WERI-Rb-1 (cell line): ENCODE data around the gene PHF12.

Experiments
- DNase-seq: peaks from one replicate; pipeline ENCODE4 v3.0.0-alpha.2; 2020
- H3K27ac ChIP-seq: fragments of 250-450 bp; sonication (Bioruptor Pico); 2 replicates; pipeline ENCODE4 v1.5.1; 2020; ENCODE audit warnings: mild to moderate bottlenecking, moderate library complexity
- H3K27me3 ChIP-seq: fragments of 250-450 bp; sonication (Bioruptor Pico); 2 replicates; pipeline ENCODE4 v1.5.1; 2021; ENCODE audit warnings: mild to moderate bottlenecking, low read depth, moderate library complexity; ENCODE audit not compliant: insufficient read depth, severe bottlenecking
- H3K36me3 ChIP-seq: fragments of 250-450 bp; sonication (Bioruptor Pico); 2 replicates; pipeline ENCODE4 v1.5.1; 2020; ENCODE audit warnings: mild to moderate bottlenecking, moderate library complexity
- H3K4me3 ChIP-seq: 2 replicates; pipeline ENCODE4 v1.5.1; 2011; ENCODE audit warnings: low read depth, mild to moderate bottlenecking, control low read depth, low read length
- H3K9me3 ChIP-seq: fragments of 250-450 bp; sonication (Bioruptor Pico); 2 replicates; pipeline ENCODE4 v1.5.1; 2021; ENCODE audit warnings: mild to moderate bottlenecking, moderate library complexity; ENCODE audit not compliant: severe bottlenecking
- TF ChIP-seq, protein P1 (sequence below): IDR thresholded peaks from 2 replicates; pipeline ENCODE4 v1.5.1; 2011; ENCODE audit warnings: low read depth, mild to moderate bottlenecking, control low read depth, inconsistent platforms, low read length

The PHF12 gene

GRCh38 chr17:28967221-28968135 lies 16.2 kb upstream of the PHF12 start:
- Histone ChIP-seq H3K27me3 (no peaks in the 10 kb centered on the region), H3K36me3 (peaks cover 42% of the 10 kb centered on the region), H3K4me3 (no peak overlapping the region), H3K9me3 (no peaks in the 10 kb centered on the region), H3K27ac (no peak overlapping the region)
- TF ChIP-seq, protein P1, sequence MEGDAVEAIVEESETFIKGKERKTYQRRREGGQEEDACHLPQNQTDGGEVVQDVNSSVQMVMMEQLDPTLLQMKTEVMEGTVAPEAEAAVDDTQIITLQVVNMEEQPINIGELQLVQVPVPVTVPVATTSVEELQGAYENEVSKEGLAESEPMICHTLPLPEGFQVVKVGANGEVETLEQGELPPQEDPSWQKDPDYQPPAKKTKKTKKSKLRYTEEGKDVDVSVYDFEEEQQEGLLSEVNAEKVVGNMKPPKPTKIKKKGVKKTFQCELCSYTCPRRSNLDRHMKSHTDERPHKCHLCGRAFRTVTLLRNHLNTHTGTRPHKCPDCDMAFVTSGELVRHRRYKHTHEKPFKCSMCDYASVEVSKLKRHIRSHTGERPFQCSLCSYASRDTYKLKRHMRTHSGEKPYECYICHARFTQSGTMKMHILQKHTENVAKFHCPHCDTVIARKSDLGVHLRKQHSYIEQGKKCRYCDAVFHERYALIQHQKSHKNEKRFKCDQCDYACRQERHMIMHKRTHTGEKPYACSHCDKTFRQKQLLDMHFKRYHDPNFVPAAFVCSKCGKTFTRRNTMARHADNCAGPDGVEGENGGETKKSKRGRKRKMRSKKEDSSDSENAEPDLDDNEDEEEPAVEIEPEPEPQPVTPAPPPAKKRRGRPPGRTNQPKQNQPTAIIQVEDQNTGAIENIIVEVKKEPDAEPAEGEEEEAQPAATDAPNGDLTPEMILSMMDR = no peak
- no peak for DNase-seq

DNA sequence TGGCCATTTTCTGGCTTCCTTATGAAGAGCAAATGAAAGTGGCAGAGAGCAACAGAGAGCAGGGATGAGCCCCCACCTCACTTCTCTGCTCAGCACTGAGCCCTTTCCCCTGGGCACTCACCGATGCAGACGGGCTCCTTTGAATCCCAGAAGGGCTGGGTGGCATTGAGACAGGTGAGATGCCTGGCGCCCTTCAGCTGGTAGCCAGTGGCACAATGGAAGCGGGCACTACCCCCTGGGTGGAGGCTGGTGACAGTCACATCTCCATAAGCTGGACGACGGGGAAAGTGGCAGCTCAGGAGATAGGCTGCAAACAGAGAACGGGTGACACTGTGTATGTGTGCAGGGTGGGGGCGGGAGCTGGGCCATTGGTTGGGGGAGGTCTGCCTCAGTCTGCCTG lies 12.5 kb upstream of the PHF12 start:
- H3K27me3 ChIP-seq = no peaks in the 10 kb centered on the region
- H3K27ac ChIP-seq = no peak overlapping the region
- TF ChIP-seq, protein P1 = no peak
- no peak overlapping the region for H3K4me3 ChIP-seq
- H3K36me3 ChIP-seq = peaks cover 64% of the 10 kb centered on the region
- H3K9me3 ChIP-seq = no peaks in the 10 kb centered on the region
- DNase-seq = peak; percentile 3

DNA sequence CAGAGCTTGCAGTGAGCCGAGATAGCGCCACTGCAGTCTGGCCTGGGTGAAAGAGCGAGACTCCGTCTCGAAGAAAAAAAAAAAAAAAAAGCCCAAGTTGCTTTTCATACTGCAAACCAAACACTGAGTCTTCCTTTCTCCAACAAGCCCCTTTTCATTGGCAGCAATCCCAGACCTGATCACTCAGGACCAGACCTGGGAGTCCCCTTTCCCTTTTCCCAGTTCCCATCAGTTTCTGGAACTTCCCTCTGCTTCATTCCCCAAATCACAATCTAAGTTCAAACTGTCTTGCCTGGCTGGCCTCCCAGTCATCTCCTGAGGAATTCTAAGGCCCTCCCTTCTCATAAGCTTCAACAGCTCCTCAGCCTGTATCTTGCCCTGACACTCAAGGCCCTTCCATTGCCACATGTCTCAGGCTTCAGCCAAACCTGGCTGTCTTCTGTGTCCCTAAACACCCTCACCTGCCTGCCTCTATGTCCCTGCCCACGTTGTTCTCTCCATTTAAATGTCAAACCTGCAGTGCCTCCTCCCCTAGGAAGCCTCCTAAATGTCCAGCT lies 11.8 kb upstream of the PHF12 start:
- Histone ChIP-seq H3K9me3 (no peaks in the 10 kb centered on the region), H3K27me3 (no peaks in the 10 kb centered on the region), H3K36me3 (peaks cover 61% of the 10 kb centered on the region), H3K27ac (no peak overlapping the region), H3K4me3 (no peak overlapping the region)
- TF ChIP-seq, protein P1 = no peak
- DNase-seq = peak; percentile 4

DNA sequence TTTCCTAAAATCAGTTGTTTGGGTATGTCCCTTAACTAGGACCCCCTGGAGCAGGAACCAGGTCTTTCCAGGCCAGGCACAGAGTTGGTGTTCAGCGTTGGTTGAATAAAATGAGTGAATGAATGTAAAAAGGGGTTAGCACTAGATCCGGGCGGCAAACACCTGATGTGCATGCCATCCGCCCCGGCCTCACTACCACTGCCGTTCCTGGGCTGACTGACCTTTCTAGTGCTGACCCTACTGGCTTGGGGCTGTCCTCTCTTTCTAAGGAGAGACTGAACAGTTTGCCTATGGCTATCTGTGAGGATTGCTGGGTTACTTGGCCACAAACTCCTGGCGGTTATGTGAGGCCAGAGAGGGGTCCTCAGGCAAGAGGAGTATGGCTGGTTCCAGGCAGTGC lies 10.1 kb upstream of the PHF12 start:
- TF ChIP-seq, protein P1 = no peak
- H3K36me3 ChIP-seq = peaks cover 76% of the 10 kb centered on the region
- no peaks in the 10 kb centered on the region for H3K9me3 ChIP-seq
- no peak overlapping the region for H3K4me3 ChIP-seq
- no peak for DNase-seq
- no peak overlapping the region for H3K27ac ChIP-seq
- no peaks in the 10 kb centered on the region for H3K27me3 ChIP-seq

- Histone ChIP-seq H3K36me3 (peaks cover 82% of the 10 kb centered on the region), H3K27me3 (no peaks in the 10 kb centered on the region), H3K27ac (no peak overlapping the region), H3K4me3 (no peak overlapping the region), H3K9me3 (no peaks in the 10 kb centered on the region)
- TF ChIP-seq, protein P1 = no peak
- DNase-seq = no peak
These were observed 9.1 kb upstream of the PHF12 start for GRCh38 chr17:28960256-28961061.
